Endothelial cell of umbilical vein (primary cell): Measurements from ENCODE around the gene GRID2. TPM values are rescaled to one million over a fixed set of nuclear protein-coding genes. Genes with fewer than 3 reads are reported as not detected.

Source experiments
- BruUV-seq: library from RNA; stranded (reverse); fragments of 400-500 nt; replicated peaks from 2 replicates; lab custom pipeline; 2021; lab: Mats Ljungman, UMichigan
- CTCF ChIA-PET: fragments of 300-600, 350-600 bp; sonication (Branson Sonifier 250); formaldehyde crosslinking; loops from one replicate; lab custom pipeline; 2021; ENCODE audit warnings: antibody characterized with exemption, inconsistent platforms; lab: Charles Lee
- POLR2A ChIA-PET: fragments of 300-600, 350-600 bp; sonication (Branson Sonifier 250); formaldehyde crosslinking; loops from one replicate; lab custom pipeline; 2021; ENCODE audit warnings: antibody characterized with exemption, inconsistent platforms; lab: Charles Lee
- DNase-seq: peaks from one replicate; pipeline ENCODE4 v3.0.0-alpha.2; 2011; ENCODE audit warnings: low read depth, low spot score
- FAIRE-seq: peaks from 2 replicates; lab custom pipeline; 2011; peaks lifted over from hg19 to GRCh38; lab: Jason Lieb, UNC
- H2AFZ ChIP-seq: 2 replicates; pipeline ENCODE4 v1.6.0; 2012; ENCODE audit warnings: low read depth, low read length, control low read depth, inconsistent platforms
- H3K27ac ChIP-seq: 2 replicates; pipeline ENCODE4 v1.5.1; 2011; ENCODE audit warnings: low read depth, mild to moderate bottlenecking, control low read depth, low read length, moderate library complexity; ENCODE audit not compliant: insufficient read depth
- H3K27me3 ChIP-seq, 2 experiments: 2 replicates each; pipeline versions ENCODE4 v1.6.0 to v1.6.1; 2011; ENCODE audit warnings: low read length in 2 of 2, mixed read lengths in 1 of 2; ENCODE audit not compliant: control insufficient read depth in 2 of 2, insufficient read depth in 2 of 2
- H3K36me3 ChIP-seq, 2 experiments: 2 replicates in 1 of 2; 3 replicates in 1 of 2; pipeline ENCODE4 v1.5.1; 2011; ENCODE audit warnings: low read length in 2 of 2, mild to moderate bottlenecking in 1 of 2, moderate library complexity in 1 of 2; ENCODE audit not compliant: control insufficient read depth in 2 of 2, insufficient read depth in 2 of 2; ENCODE audit errors: extremely low read depth in 1 of 2
- H3K4me1 ChIP-seq: 3 replicates; pipeline ENCODE4 v1.5.1; 2011; ENCODE audit warnings: mild to moderate bottlenecking, low read length; ENCODE audit not compliant: control insufficient read depth, insufficient read depth; ENCODE audit errors: extremely low read depth
- H3K4me2 ChIP-seq: 2 replicates; pipeline ENCODE4 v1.6.1; 2011; ENCODE audit warnings: low read length, control low read depth, mixed read lengths; ENCODE audit not compliant: insufficient read depth
- H3K4me3 ChIP-seq, 3 experiments: fragments of 200-600 bp in 1 of 3; sonication (generic), shearing (Covaris generic) in 1 of 3; replicated peaks in 1 of 3; 2 replicates each; pipeline ENCODE4 v1.5.1; 2011 to 2016; ENCODE audit warnings: control low read depth in 3 of 3, low read length in 3 of 3, mild to moderate bottlenecking in 2 of 3, inconsistent platforms in 1 of 3, low read depth in 1 of 3, moderate library complexity in 1 of 3; ENCODE audit not compliant: insufficient read depth in 1 of 3
- H3K79me2 ChIP-seq: 2 replicates; pipeline ENCODE4 v1.6.0; 2012; ENCODE audit warnings: low read length, inconsistent platforms; ENCODE audit not compliant: control insufficient read depth, insufficient read depth
- H3K9ac ChIP-seq: replicated peaks from 2 replicates; pipeline ENCODE3; 2011; ENCODE audit warnings: low read length, control low read depth; ENCODE audit not compliant: insufficient read depth; ENCODE audit errors: extremely low read depth
- H3K9me1 ChIP-seq: replicated peaks from 3 replicates; pipeline ENCODE4 v1.6.0; 2011; ENCODE audit warnings: mild to moderate bottlenecking, low read length; ENCODE audit not compliant: control insufficient read depth, insufficient read depth; ENCODE audit errors: extremely low read depth
- H3K9me3 ChIP-seq: replicated peaks from 2 replicates; pipeline ENCODE4 v1.5.1; 2012; ENCODE audit warnings: low read length, inconsistent platforms; ENCODE audit not compliant: control insufficient read depth, insufficient read depth
- H4K20me1 ChIP-seq: replicated peaks from 2 replicates; pipeline ENCODE3; 2011; ENCODE audit warnings: mild to moderate bottlenecking, low read length; ENCODE audit not compliant: control insufficient read depth, insufficient read depth; ENCODE audit errors: extremely low read depth
- EZH2 ChIP-seq: IDR thresholded peaks from 2 replicates; pipeline ENCODE4 v1.6.1; 2012; ENCODE audit warnings: borderline replicate concordance, low read depth, mild to moderate bottlenecking, moderate library complexity, low read length, inconsistent platforms; ENCODE audit not compliant: severe bottlenecking
- FOS ChIP-seq: IDR thresholded peaks from 2 replicates; pipeline ENCODE4 v1.6.1; 2011; ENCODE audit warnings: mild to moderate bottlenecking, low read length, moderate library complexity, borderline replicate concordance; ENCODE audit not compliant: insufficient read depth
- GATA2 ChIP-seq: IDR thresholded peaks from 2 replicates; pipeline ENCODE4 v1.7.0; 2011; ENCODE audit warnings: low read depth, mild to moderate bottlenecking, moderate library complexity, mixed read lengths, low read length; ENCODE audit not compliant: insufficient read length, insufficient read depth
- JUN ChIP-seq: IDR thresholded peaks from 2 replicates; pipeline ENCODE4 v1.6.1; 2011; ENCODE audit warnings: borderline replicate concordance, low read depth; ENCODE audit not compliant: insufficient read length, insufficient read depth
- MAX ChIP-seq: IDR thresholded peaks from 2 replicates; pipeline ENCODE4 v1.6.1; 2011; ENCODE audit not compliant: insufficient read depth, insufficient read length
- MYC ChIP-seq: IDR thresholded peaks from one replicate; pipeline ENCODE4 v1.6.1; 2011; ENCODE audit warnings: mild to moderate bottlenecking, low read depth, low read length
- POLR2A ChIP-seq: IDR thresholded peaks from 2 replicates; pipeline ENCODE4 v1.6.1; 2012; ENCODE audit warnings: low read depth, mild to moderate bottlenecking, control low read depth, low read length
- POLR2AphosphoS5 ChIP-seq: IDR thresholded peaks from 2 replicates; pipeline ENCODE4 v1.6.1; 2012; ENCODE audit warnings: low read depth, mild to moderate bottlenecking, control low read depth, low read length, moderate library complexity; ENCODE audit not compliant: insufficient read depth
- dilution Hi-C: fragments of 300-500 bp; cut with MboI; formaldehyde crosslinking; loops from one replicate; pipeline ENCODE4 v1.15.0; 2019; ENCODE audit warnings: low sequenced_read_pairs; ENCODE audit not compliant: extremely low pct_ligation_motif_present
- intact Hi-C: fragments of 100-400 bp; cut with micrococcal nuclease; formaldehyde crosslinking; loops from one replicate; pipeline ENCODE4 v1.10.0; 2022
- polyA plus RNA-seq, 4 experiments: library from polyadenylated mRNA; depleted of rRNA in 3 of 4; stranded (reverse) in 3 of 4; unstranded in 1 of 4; fragments of >200 nt; gene quantifications; 2 replicates each; pipeline versions ENCODE4 v1.2.1 to v1.2.3, GENCODE V29; 2011 to 2012; ENCODE audit warnings: missing spikeins in 1 of 4
- total RNA-seq: library from RNA; stranded (reverse); gene quantifications from 2 replicates; pipeline ENCODE4 v1.2.3, GENCODE V29; 2021
- TF ChIP-seq, protein P1 (sequence below), 2 donors: IDR thresholded peaks; 1 replicate in 1 of 2; 2 replicates in 1 of 2; pipeline ENCODE4 v1.5.1; 2011; ENCODE audit warnings: low read length in 2 of 2, mild to moderate bottlenecking in 2 of 2, moderate library complexity in 2 of 2, control low read depth in 1 of 2, inconsistent platforms in 1 of 2, low read depth in 1 of 2; ENCODE audit not compliant: insufficient read depth in 1 of 2; ENCODE audit errors: extremely low read depth in 1 of 2

The GRID2 gene
- total and polyA plus RNA-seq, 2 donors (not counting 3 experiments of a cell fraction or from before 2014, with no cell fraction given), result not detected

- ChIA-PET POLR2A (no interaction called here), CTCF (interaction anchor here (0.9 kb wide), 1 partner anchor 18 kb away, joined by 3 read pairs; no protein-coding TSS in a partner anchor)
- Histone ChIP-seq H3K4me3 (no peak overlapping the region), H3K9ac (no peak overlapping the region), H3K9me1 (no peaks in the 10 kb centered on the region), H3K36me3 (no peaks in the 10 kb centered on the region), H4K20me1 (no peaks in the 10 kb centered on the region), H3K4me2 (no peak overlapping the region), H3K27me3 (no peaks in the 10 kb centered on the region), H2AFZ (no peak overlapping the region), H3K9me3 (no peaks in the 10 kb centered on the region), H3K79me2 (no peaks in the 10 kb centered on the region), H3K4me1 (no peaks in the 10 kb centered on the region), H3K27ac (no peak overlapping the region)
- BruUV-seq, result no TSS peak
- no peak for FAIRE-seq
- no peak for DNase-seq
- TF ChIP-seq GATA2 (no peak), FOS (no peak), MAX (no peak), MYC (no peak), EZH2 (no peak), POLR2A (no peak), JUN (no peak), POLR2AphosphoS5 (no peak)
- TF ChIP-seq, protein P1, sequence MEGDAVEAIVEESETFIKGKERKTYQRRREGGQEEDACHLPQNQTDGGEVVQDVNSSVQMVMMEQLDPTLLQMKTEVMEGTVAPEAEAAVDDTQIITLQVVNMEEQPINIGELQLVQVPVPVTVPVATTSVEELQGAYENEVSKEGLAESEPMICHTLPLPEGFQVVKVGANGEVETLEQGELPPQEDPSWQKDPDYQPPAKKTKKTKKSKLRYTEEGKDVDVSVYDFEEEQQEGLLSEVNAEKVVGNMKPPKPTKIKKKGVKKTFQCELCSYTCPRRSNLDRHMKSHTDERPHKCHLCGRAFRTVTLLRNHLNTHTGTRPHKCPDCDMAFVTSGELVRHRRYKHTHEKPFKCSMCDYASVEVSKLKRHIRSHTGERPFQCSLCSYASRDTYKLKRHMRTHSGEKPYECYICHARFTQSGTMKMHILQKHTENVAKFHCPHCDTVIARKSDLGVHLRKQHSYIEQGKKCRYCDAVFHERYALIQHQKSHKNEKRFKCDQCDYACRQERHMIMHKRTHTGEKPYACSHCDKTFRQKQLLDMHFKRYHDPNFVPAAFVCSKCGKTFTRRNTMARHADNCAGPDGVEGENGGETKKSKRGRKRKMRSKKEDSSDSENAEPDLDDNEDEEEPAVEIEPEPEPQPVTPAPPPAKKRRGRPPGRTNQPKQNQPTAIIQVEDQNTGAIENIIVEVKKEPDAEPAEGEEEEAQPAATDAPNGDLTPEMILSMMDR (IDR thresholded peaks at IDR 0.05; ENCODE audit: extremely low read depth in 1 of 2, insufficient read depth in 1 of 2, low read depth in 1 of 2, low read length in 2 of 2), result no peak
- intact Hi-C loops, result no loop called here
- dilution Hi-C loops, result no loop called here
These were observed 210.9 kb downstream of the GRID2 start for GRCh38 chr4:92514627-92515026.
